HG02973 (cell line): ENCODE data around the gene FAM9A.
"Not testable (repeated sequence)": the region's sequence is repeated elsewhere in the genome, so short reads cannot be mapped to it uniquely, and the experiment has no call there.

ENCODE experiments used
- ATAC-seq: cut with Tn5 transposase; IDR thresholded peaks from one replicate; pipeline ENCODE4 v1.9.1; 2021; ENCODE audit warnings: moderate library complexity; ENCODE audit not compliant: unreplicated experiment

The FAM9A gene

DNA sequence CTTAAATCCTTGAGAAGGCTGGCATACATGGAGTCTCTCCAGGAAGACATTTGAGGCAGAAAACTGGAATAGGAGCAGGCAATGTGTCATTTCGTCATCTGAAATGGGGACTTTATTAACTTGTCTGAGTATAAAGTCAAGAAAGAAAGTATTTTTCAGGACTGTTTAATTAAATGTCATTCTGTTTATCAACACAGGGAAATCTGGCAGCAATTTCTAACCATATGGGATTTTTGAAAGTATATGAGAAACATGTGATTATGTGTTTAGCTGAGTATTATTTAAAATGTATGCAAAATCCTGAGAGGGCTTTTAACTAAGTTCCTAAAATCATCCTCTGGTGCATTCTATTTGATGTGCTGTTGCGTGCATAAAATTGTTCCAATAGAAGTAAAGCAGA, 3.9 kb upstream of the FAM9A start:
- ATAC-seq = no peak

DNA sequence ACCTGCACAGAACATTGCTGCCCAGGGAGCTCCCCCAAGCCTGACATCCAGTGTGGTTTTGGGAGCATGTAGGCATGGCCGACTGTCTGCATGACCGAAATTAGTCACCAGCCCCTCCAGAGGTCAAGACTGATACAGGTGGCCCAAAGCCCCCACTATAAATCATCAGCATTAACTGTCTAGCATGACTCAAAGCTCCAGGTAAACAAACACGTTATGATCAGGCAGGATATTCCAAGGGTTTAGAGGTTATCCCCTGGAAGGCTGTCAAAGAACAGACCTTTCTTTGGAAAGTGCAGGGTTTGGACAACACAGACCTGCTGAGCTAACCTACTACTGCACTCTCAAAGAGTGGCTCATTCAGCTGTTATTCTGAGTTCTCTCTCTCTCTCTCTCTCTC, 2.1 kb upstream of the FAM9A start:
- no peak for ATAC-seq

DNA sequence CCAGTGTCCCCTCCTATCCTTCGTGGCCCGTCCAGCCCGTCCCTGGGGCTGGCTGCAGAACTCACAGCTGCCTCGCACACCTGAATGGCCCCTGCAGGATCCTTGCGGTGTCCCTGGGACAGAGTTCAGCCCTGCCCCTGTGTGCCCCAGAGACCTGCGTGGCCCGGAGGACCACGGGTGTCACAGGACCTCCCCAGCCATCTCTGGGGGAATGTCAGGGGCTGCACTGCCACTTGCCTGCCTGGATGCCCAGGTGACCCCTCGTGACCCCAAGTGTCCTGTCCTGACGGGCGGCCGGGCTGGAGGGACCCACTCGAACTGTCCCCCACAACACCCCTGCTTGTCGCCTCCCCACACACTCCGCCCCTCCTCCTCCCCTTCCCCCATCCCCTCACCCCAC, 832 bp downstream of the FAM9A start:
- not testable (repeated sequence) for ATAC-seq

DNA sequence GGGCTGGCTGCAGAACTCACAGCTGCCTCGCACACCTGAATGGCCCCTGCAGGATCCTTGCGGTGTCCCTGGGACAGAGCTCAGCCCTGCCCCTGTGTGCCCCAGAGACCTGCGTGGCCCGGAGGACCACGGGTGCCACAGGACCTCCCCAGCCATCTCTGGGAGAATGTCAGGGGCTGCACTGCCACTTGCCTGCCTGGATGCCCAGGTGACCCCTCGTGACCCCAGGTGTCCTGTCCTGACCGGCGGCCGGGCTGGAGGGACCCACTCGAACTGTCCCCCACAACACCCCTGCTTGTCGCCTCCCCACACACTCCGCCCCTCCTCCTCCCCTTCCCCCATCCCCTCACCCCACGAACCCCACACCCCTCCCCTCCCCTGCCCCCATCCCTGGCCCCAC, 1.9 kb downstream of the FAM9A start:
- ATAC-seq = not testable (repeated sequence)

DNA sequence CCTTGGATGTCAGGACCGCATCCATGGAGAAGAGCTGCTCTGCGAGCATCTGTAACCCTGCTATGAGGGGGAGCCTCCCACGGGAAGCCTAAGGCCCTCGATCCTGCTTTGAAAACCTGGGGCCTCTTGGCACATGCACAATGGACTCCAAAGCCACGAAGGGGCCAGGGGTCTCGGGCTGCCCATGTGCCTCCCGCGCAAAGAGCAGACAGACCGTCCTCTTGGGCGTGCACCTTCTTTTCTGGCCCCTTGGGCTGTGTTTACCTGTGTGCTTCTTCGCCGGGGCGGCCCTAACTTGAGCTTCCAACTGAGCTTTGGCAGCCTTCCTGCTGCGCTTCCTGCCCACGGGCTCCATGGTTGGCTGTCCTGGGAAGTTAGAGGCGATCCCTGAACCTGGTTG, 2.5 kb downstream of the FAM9A start:
- not testable (repeated sequence) for ATAC-seq

DNA sequence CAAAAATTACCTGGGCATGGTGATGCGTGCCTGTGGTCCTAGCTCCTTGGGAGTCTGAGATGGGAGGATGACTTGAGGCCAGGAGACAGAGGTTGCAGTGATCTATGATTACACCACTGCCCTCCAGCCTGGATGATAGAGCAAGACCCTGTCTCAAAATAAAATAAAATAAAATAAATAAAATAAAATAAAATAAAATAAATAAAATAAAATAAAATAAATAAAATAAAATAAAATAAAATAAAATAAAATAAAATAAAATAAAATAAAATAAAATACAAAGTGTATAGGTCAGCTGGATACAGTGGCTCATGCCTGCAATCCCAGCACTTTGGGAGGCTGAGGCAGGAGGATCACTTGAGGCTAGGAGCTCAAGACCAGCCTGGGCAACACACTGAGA, 14.1 kb downstream of the FAM9A start:
- ATAC-seq = not testable (repeated sequence)

DNA sequence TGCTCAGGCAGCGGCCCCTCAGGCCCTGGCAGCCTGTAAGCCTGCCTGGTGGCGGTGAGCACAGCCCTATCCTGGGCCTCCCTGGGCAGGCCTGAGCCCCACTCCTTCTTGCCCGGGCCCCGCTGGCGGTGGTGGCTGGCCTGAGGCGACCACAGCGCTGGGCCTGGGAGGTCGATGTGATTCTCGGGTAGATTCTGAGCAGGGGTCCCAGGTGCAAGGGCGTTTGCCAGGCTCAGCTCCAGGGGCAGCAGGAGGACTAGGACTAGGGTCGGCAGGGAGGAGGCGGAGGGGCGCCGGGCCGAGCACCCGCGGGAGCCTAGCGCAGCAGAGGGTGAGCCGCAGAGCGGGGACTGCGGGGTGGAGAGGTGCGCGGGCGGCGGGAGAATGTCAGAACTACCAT, 17.0 kb downstream of the FAM9A start:
- no peak for ATAC-seq

DNA sequence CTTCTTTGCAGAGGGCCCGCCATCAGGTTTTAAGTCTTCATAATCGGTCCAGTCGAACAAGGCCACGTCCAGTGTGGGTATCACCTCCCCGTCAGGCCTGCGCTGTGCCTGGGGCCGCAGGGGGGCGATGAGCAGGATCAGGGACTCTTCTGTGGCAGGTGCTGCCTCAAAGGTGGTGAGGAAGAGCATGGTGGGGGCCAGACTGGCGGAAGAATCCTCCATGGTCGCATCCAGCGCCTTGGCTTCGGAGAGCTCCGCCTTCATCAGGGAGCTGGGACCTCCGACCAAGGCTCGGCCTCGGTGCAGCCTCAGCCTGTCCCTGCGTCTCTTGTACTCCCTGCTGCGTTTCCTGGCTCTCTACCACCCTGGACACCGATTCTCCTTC, 17.5 kb downstream of the FAM9A start:
- no peak for ATAC-seq

DNA sequence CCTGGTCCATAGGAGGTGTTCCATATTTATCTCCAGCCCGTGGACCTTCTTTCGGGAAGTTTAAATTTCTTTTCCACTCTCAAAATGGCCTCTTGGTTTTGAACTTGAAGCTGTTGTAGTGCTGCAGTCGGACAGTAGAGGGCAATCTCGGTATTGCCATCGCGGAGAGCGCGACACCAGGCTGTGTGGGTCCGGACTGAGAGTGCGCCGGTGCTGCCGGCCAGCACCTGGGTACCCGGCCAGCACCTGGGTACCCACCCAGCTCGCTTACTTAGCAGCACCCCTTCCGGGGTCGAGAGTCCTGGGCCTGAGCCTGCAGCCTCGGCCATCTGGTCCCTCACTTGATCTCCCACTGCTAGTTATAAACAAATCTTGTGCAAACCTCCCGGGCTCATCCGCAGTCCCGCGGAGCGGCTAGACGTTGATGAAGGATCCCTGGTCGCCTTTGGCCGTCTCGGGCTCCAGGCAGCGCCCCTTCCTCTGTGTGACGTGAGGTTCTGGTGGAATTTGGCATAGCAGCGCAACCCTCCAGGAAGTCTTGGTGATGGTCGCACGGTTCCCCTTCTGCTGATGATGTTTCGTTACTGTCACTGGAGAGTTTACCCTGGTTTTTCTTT, 18.0 kb downstream of the FAM9A start:
- no peak for ATAC-seq

DNA sequence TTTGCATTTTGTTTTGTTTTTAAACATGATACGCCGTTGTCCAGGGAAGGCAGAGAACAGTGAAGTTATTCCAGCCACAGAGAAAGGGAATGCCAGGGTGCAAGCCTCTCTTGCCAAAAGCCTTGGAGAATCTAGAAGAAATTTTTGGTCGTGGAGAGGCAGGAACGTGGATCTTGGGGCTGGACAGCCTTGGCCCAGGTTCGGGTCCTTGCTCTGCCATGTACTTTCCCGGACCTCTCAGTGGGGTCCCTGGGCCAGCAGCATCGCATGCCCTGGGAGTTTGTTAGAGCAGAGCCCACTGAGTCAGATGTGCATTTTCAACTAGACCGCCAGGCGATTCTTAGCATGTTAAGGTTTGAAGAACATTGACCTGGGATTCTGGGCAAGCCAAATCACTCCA, 18.6 kb downstream of the FAM9A start:
- ATAC-seq = no peak

DNA sequence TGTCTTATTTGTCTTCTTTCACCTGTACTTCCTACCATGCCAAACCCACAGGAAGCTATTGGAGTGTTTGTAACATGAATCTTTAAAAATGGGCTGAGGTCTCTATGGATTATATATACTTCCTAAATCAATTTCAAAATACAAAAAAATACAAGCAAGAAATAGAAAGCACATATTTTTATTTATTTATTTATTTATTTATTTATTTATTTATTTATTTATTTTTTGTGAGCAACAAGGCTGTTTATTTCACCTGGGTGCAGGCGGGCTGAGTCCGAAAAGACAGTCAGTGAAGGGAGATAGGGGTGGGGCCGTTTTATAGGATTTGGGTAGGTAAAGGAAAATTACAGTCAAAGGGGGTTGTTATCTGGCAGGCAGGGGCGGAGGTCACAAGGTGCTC, 19.3 kb downstream of the FAM9A start:
- ATAC-seq = not testable (repeated sequence)

DNA sequence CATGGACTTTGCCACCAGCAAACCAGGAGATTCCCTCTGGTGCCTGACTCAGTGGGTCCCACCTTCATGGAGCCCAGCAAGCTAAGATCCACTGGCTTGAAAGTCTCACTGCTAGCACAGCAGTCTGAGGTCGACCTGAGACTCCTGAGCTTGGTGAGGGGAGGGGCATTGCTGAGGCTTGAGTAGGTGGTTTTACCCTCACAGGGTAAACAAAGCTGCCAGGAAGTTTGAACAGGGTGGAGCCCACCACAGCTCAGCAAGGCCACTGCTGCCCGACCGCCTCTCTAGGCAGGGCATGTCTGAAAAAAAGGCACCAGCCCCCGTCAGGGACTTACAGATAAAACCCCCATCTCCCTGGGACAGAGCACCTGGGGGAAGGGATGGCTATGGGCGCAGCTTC, 28.1 kb downstream of the FAM9A start:
- no peak for ATAC-seq

DNA sequence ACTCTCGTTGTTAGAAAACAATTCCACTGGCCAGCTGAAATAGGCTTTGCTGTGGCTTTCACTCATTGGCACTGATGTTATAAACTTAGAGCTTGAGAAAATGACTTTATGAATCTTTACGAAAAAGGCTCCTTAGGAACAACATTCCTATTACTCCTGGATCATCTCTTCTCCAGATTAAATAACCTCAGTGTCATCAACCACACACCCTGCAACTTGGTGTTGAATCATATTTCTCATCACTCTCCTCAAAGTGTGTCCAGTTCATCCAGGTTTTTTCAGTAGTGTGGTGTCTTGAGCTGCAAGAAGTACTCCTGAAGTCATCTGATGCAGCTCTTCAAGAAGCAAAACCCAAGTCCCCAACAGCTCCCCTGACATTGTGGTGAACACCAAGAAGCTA, 41.2 kb downstream of the FAM9A start:
- no peak for ATAC-seq

DNA sequence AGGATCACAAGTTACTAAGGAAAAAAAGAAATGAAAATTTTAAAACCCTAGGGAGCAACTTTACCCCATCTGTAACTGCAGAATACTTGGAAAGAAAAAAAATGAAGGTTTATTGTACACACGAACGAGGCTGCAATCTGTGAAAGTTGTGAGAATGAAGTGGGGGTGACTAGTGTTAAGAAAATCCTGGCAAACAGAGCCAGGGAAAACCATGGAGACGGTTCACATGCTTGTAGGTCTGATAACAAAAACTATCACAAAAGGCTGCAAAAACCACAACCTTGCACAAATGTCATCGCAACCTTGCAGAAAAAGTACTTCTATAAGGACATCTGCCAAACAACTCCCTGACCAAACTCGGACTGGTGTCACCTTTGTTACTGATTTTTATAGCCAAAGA, 42.5 kb downstream of the FAM9A start:
- not testable (repeated sequence) for ATAC-seq

DNA sequence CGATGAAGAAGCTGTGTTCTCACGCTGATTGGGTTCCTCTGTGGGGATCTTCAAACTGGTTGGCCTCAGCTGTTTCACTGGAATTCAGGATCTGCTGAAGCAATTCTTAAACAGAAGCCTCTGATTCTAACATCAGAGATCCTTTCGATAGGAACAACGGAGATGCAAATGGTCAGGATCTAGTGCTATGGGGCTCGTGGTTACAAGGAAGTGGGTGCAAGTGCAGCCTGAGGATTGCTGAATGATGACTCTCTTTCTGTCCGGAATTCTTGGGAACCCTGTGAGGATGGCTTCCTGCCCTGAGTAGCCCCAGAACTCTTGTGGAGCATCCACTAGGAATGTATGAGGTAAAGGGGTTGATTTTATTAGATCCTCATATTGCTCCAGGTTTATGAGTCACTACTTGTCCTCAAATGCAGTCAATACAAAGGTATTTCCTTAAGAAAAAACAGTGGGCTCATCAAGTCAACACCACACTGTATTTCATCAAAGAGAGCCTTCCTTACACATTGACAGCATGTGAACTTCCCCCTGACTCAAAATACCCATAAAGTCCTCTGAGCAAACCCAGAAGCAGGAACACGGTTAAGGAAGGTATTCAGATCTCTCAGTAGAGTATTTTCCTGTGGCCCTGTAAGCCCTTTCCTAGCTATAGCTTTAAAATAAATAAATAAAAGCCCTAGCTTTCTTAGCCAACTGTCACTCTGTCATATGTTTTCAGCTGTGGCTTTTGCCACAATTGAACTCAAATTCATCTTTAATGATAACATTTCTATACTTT, 43.4 kb downstream of the FAM9A start:
- not testable (repeated sequence) for ATAC-seq

DNA sequence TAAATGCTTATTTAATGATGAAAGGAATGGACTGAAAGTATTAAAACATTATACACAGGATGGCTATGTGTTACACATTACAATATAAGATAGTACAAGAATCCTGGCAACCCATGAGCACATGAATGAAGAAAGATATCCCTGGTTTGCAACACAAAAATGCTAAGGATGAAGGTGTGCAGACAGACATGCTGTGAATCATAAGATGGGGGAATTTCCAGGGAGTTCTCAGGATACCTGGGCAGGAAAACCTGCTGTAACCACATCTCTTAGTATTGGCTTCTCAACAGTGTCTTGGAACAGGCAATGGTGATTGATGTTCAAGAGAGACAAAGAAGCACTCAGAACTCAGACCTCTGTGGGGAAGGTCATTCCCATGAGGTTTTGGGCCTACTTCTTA, 45.4 kb downstream of the FAM9A start:
- ATAC-seq = no peak

DNA sequence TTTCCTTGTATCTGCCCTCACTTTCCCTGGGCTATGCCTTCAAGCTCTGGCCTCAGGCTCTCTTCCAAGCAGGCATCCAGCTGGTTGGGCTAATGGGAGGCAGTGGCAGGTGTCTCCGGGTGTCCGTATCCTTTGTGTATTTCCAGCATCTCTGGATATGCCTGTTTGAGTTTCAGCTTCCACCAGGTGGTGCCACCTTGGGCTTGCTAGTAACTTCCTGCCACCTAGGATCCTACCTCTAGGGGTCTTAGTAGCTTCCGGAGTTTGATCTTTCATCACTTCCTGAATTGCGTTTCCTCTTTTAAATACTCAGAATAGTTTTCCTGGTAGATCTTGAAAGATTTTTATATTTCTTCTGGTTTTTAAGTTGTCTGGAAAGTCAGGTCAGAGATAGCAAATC, 46.1 kb downstream of the FAM9A start:
- no peak for ATAC-seq

DNA sequence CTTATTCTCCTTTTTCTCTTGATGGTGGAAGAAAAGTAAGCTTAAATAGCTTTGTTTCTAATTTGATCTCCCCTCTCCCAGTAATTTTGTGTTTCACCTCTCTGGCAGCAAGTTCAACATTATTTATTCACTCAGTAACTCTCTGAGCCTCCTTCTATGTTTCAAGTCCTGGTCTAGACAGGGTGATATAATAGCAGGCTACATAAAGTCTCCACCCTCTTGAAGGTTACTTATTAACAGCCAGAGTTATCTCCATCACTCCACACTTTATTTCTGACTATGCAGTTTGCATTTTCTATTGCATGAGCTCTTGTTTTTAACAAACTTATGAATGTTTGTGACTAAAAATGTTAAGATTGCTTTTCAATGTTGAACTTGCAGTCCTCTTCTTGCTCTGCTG, 51.5 kb downstream of the FAM9A start:
- ATAC-seq = no peak

DNA sequence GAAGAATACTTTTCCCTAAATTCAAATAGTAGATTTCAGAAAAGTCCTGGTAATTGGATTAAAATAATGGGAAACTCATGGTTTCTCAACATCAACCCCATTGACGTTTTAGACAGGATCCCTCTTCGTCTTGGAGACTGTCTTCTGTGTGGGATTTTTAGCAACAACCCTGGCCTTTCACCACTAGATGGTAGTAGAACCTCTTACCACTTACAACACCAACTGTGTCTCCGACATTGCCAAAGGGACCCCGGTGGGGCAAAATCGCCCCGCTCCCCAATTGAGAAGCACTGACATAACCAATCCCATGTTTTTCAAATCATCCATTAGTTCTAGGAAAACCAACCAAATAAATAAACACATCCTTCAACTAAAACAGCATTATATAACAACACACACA, 52.3 kb downstream of the FAM9A start:
- ATAC-seq = no peak

DNA sequence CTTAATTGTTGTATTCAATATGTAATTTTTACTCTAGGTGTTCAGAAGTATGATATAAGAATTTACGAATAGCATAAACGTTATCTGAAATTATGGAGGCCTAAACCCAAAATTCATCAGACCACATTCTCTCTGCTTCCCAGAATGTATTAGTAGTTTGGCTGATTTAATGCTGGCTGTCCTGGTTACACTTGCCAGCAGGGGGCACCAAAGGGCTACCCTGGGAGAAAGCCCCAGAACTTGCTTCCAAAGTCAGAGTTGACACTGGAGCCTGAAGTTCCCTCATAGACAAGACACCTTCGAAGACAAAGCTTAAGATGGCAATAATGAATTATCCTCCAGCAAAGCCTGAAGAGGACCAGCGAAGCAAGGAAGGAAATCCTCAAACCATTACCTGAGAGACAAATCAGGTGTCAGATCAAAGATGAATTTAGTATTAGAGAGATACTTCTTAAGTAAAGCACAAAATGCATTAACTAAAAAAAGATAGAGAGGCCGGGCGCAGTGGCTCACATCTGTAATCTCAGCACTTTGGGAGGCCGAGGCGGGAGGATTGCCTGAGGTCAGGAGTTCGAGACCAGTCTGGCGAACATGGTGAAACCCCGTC, 58.0 kb downstream of the FAM9A start:
- no peak for ATAC-seq

DNA sequence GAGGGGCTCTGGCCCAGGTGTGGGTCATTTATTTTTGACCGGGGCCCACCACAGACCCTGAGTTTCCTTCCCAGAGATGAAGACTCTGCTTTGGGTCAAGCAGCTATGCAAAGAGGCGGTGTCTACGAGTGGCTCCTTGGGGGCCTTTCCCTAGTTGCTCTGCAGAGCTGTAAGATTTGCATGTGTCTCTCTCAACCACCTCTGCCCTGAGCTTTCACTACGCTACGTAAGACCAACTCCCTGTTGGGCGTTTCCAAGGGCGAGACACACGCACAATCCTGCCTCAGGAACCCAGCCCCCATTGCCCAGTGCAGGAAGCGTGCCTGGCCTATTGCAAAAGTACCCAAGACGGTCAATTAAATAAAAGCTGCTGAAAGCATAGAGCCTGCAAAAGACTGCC, 59.2 kb downstream of the FAM9A start:
- no peak for ATAC-seq
